Cardiac muscle cell (in vitro differentiated cells and primary cell): ENCODE measurements around the gene UGT3A2. TPM values are rescaled to one million over a fixed set of nuclear protein-coding genes. Genes with fewer than 3 reads are reported as not detected.

ENCODE experiments used
- DNase-seq, 2 donors: peaks; one replicate each; pipeline versions ENCODE4 v3.0.0 to v3.0.0-alpha.2; 2010 to 2017; ENCODE audit warnings: low read depth in 1 of 2, low spot score in 1 of 2
- H3K27ac ChIP-seq: fragments of 200-600 bp; sonication (generic); 2 replicates; pipeline ENCODE4 v1.5.1; 2016
- H3K27me3 ChIP-seq: fragments of 200-600 bp; sonication (generic); 2 replicates; pipeline ENCODE4 v1.6.0; 2016; ENCODE audit warnings: control low read depth
- H3K36me3 ChIP-seq: fragments of 200-600 bp; sonication (generic); 2 replicates; pipeline ENCODE4 v1.5.1; 2016; ENCODE audit warnings: control low read depth
- H3K4me1 ChIP-seq: fragments of 200-600 bp; sonication (generic); 2 replicates; pipeline ENCODE4 v1.8.1; 2017; ENCODE audit warnings: low read depth, mild to moderate bottlenecking, mixed run types
- H3K4me3 ChIP-seq: fragments of 200-600 bp; sonication (generic); 2 replicates; pipeline ENCODE4 v1.5.1; 2016; ENCODE audit warnings: mild to moderate bottlenecking
- H3K9me3 ChIP-seq: fragments of 200-600 bp; sonication (generic); 2 replicates; pipeline ENCODE4 v1.5.1; 2017; ENCODE audit warnings: low read depth, mild to moderate bottlenecking, control low read depth
- polyA plus RNA-seq: library from polyadenylated mRNA; unstranded; fragments of >200 nt; fragmentation: Nextera tagmentation; extraction: Ambion mirVana; gene quantifications from 2 replicates; pipeline ENCODE4 v1.2.1, GENCODE V29; 2016
- total RNA-seq: library from RNA; depleted of rRNA; stranded (reverse); fragments of >200 nt; gene quantifications from 2 replicates; pipeline ENCODE4 v1.2.3, GENCODE V29; 2016
- TF ChIP-seq, protein P1 (sequence below): IDR thresholded peaks from 2 replicates; pipeline ENCODE4 v1.5.1; 2012; ENCODE audit warnings: low read depth, mild to moderate bottlenecking, low read length

UGT3A2 gene, protein sequence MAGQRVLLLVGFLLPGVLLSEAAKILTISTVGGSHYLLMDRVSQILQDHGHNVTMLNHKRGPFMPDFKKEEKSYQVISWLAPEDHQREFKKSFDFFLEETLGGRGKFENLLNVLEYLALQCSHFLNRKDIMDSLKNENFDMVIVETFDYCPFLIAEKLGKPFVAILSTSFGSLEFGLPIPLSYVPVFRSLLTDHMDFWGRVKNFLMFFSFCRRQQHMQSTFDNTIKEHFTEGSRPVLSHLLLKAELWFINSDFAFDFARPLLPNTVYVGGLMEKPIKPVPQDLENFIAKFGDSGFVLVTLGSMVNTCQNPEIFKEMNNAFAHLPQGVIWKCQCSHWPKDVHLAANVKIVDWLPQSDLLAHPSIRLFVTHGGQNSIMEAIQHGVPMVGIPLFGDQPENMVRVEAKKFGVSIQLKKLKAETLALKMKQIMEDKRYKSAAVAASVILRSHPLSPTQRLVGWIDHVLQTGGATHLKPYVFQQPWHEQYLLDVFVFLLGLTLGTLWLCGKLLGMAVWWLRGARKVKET
- total RNA-seq = 2.8 and 4.4 TPM in 2 replicates
- polyA plus RNA-seq = 2.6 and 11.6 TPM in 2 replicates

DNA sequence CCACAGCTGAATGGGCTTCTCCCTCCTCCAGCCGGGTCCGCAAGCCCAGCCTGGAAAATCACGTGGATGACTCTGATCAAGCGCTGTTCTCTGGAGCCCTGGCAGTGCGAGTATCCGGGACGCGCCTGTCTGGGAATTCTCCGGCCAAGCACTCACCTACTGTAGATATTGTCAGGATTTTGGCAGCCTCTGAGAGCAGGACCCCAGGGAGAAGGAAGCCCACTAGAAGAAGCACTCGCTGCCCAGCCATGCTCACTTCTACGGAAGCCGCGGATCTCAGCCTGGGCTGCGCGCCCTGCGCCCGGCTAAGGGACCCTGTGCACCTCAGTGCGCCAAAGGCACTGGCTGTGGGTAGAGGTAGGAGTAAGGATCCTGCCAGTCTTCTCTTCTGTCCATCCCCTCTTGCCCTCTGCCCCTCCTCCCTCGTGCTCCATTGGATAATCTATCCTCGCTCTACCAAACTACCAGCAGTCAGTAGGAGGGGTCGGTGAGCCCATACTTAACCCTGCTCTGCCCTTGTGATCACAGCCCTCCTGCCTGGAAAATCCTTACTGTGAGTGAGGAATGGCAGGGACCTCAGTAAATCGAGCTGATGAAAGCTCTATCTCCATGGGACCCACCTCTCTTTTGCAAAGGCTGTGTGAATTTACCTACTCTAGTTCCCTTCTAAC is at the start of gene UGT3A2:
Gene UGT3A2, minus strand, starts transcription at position 343 of the 671 bp plus-strand sequence. Its CDS starts 93 bp downstream, at position 250.
- Histone ChIP-seq H3K27me3 (no peaks in the 10 kb centered on the region), H3K4me1 (peaks cover 8% of the 10 kb centered on the region), H3K36me3 (no peaks in the 10 kb centered on the region), H3K4me3 (peak within 1 kb of the TSS; percentile 52), H3K27ac (peak within 1 kb of the TSS; percentile 32), H3K9me3 (no peaks in the 10 kb centered on the region)
- TF ChIP-seq, protein P1, sequence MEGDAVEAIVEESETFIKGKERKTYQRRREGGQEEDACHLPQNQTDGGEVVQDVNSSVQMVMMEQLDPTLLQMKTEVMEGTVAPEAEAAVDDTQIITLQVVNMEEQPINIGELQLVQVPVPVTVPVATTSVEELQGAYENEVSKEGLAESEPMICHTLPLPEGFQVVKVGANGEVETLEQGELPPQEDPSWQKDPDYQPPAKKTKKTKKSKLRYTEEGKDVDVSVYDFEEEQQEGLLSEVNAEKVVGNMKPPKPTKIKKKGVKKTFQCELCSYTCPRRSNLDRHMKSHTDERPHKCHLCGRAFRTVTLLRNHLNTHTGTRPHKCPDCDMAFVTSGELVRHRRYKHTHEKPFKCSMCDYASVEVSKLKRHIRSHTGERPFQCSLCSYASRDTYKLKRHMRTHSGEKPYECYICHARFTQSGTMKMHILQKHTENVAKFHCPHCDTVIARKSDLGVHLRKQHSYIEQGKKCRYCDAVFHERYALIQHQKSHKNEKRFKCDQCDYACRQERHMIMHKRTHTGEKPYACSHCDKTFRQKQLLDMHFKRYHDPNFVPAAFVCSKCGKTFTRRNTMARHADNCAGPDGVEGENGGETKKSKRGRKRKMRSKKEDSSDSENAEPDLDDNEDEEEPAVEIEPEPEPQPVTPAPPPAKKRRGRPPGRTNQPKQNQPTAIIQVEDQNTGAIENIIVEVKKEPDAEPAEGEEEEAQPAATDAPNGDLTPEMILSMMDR = no peak
- DNase-seq = peak in 1 of 2 donors; percentile 80

DNA sequence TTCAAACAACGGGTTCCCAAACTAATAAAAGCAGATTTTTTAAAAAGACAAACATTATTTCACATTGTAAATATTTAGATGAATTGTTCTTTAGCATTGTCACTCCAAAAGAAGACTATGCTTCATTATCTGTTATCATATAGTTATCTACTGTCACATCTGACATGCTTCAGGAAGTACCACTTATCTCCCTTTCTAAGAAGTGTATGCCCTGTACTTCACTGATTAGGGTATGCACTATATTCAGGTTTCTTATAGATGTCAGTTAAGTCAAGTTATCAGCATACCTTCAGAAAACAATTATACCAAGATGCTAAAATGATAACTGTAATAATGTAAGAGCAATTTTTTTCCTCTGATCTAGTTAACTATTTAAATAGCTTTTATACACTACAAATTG is 44.6 kb upstream of the UGT3A2 start:
- Histone ChIP-seq H3K36me3 (peaks cover 27% of the 10 kb centered on the region), H3K4me1 (peaks cover 6% of the 10 kb centered on the region), H3K27ac (no peak overlapping the region), H3K9me3 (no peaks in the 10 kb centered on the region), H3K27me3 (no peaks in the 10 kb centered on the region), H3K4me3 (no peak overlapping the region)
- TF ChIP-seq, protein P1 = no peak
- DNase-seq = no peak

DNA sequence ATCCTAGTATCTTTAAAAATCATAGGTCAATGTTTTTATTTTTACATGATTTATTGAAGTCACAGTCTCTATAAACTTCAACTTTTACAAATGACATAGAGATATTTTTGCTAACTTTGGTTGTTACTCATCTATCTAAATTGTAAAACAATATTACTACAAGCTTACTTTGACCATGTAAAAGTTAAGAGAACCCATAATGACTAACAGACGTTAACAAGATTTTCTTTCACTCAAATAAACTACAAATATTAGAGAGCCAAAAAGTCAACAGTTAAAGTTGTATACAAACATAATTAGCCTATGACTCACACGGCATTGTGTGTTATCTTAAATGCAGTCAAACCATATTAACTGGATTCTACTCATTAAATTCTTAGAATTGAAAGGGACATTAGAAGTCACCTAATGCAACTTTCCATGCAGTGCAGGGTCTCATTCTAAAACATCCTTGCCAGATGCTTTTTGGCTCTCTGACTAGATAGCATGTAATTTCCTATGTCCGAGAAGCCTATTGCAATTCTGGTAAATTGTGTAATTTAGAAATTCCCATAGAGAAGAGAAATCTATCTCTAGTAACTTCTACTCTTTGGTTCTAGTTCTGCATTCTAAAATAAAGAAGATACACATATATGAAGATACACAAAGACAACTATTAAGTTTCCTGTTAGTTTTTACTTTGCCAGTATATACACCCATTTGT is 42.2 kb upstream of the UGT3A2 start:
- H3K4me3 ChIP-seq = no peak overlapping the region
- H3K9me3 ChIP-seq = no peaks in the 10 kb centered on the region
- H3K27me3 ChIP-seq = no peaks in the 10 kb centered on the region
- H3K4me1 ChIP-seq = peaks cover 6% of the 10 kb centered on the region
- TF ChIP-seq, protein P1 = no peak
- H3K27ac ChIP-seq = no peak overlapping the region
- DNase-seq = peak in 1 of 2 donors; percentile 3
- peaks cover 21% of the 10 kb centered on the region for H3K36me3 ChIP-seq

DNA sequence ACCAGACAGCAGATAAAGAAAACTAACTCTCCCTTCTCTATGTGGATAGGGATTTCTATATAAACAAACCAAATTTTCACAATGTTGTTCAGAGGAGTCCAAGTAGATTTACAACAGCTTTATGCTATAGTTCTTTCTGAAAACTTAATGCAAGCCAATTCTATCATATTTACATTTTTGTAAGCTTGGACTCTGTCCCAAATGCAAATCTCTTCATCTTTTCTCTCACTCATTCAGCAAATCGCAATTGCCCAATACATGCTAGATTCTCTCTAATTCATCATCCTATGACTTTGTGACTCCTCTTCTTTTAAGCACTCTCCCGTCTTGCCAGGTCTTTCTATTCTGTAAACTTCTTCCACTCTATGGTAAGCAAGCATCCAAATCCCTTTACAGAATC is 39.1 kb upstream of the UGT3A2 start:
- H3K27ac ChIP-seq = no peak overlapping the region
- no peak for DNase-seq
- H3K4me3 ChIP-seq = no peak overlapping the region
- TF ChIP-seq, protein P1 = no peak
- H3K4me1 ChIP-seq = no peaks in the 10 kb centered on the region
- no peaks in the 10 kb centered on the region for H3K9me3 ChIP-seq
- H3K36me3 ChIP-seq = peaks cover 27% of the 10 kb centered on the region
- no peaks in the 10 kb centered on the region for H3K27me3 ChIP-seq

DNA sequence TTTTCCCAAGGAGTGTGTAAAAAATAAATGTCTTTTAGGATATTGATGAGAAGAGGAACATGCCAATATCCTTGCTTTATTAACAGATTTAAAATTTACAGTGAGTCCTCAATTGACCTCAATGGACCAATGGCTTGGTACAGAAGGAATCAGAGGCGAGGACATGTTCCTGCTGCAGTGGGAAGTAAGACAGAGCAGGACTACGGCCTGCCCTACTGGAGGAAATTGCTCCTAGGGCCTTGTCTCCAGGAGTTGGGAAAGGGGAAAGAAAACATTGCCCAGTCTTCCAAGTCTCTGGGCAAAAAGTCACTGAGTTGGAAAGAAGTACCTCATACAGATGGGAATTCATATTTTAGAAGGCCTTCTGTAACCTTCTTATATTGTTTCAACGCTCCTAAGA is 33.1 kb upstream of the UGT3A2 start:
- Histone ChIP-seq H3K36me3 (peaks cover 13% of the 10 kb centered on the region), H3K4me1 (no peaks in the 10 kb centered on the region), H3K4me3 (no peak overlapping the region), H3K9me3 (no peaks in the 10 kb centered on the region), H3K27ac (no peak overlapping the region), H3K27me3 (no peaks in the 10 kb centered on the region)
- no peak for DNase-seq
- TF ChIP-seq, protein P1 = no peak
